ENCODE data around the gene FILIP1L. TPM values are rescaled to one million over a fixed set of nuclear protein-coding genes. Genes with fewer than 3 reads are reported as not detected.

FILIP1L gene
- total and polyA plus RNA-seq, 2 of the 13 experiments (the other 11 are each of a cell fraction or from before 2014, with no cell fraction given), result 8.1 to 187 TPM

DNA sequence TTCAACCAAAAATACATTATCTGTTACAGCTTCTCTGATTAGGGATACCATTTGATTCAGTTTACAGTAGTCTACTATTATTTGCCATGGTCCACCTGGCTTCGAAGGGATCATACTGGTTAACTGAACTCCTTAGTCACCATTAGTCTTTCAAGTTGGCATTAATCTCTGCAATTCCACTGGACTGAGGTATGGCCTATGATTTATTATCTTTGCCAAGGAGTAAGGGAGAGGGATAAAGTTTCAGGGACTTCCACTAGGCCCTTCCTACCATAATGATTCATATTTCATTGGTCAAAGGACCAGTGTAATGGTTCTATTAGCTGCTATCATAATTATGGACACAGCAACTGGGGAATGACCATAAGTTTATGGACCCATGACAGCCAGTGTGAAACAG, 303.9 kb downstream of the FILIP1L start:
- ChIA-PET CTCF (ENCODE audit: low intra/inter-chr PET ratio, low total read pairs) (no interaction called here), POLR2A (no interaction called here)
- H3K9ac ChIP-seq (ENCODE audit: insufficient read depth, low read depth, low read length), result no peak overlapping the region
- in situ Hi-C loops (cut with HindIII; ENCODE audit: extremely low pct_ligation_motif_present, low pct_unique_long_range_greater_than_20kb) (loop anchor here (25.0 kb wide), 1 partner anchor 902 kb away; the partner anchor contains the start of gene TFG), intact Hi-C loops (cut with micrococcal nuclease; ENCODE audit: unreplicated experiment) (loop anchor here (10.0 kb wide), 1 partner anchor 904 kb away; no protein-coding TSS in a partner anchor)
- H3K4me3 ChIP-seq (replicated peaks in 1 of 3; ENCODE audit: insufficient read depth in 1 of 3, low read depth in 2 of 3, low read length in 3 of 3), result no peak overlapping the region
- BruUV-seq (replicated peaks), result no TSS peak
- peaks cover 9% of the 10 kb centered on the region for H3K9me3 ChIP-seq (ENCODE audit: low read length)
- WGBS (ENCODE audit: low lambda C conversion rate), result 8% methylated on average over 1 of the region's 1 CpG
- no peaks in the 10 kb centered on the region for H3K27me3 ChIP-seq (ENCODE audit: control insufficient read depth in 1 of 2, insufficient read depth in 2 of 2, low read length in 2 of 2)
- H3K27ac ChIP-seq (ENCODE audit: extremely low read length, insufficient read depth, low read length), result no peak overlapping the region
- H3K4me2 ChIP-seq (ENCODE audit: low read depth, low read length), result no peak overlapping the region
- no peaks in the 10 kb centered on the region for H3K4me1 ChIP-seq (ENCODE audit: insufficient read depth, low read length)
- ATAC-seq (no peak), FAIRE-seq (no peak), DNase-seq (ENCODE audit: low spot score) (no peak)
- no peaks in the 10 kb centered on the region for H4K20me1 ChIP-seq (ENCODE audit: insufficient read depth, low read length)
- H3K79me2 ChIP-seq (ENCODE audit: insufficient read depth, low read length), result no peaks in the 10 kb centered on the region
- no peak overlapping the region for H2AFZ ChIP-seq (ENCODE audit: low read length)
- no peaks in the 10 kb centered on the region for H3K36me3 ChIP-seq (replicated peaks in 1 of 2; ENCODE audit: control insufficient read depth in 1 of 2, insufficient read depth in 2 of 2, low read length in 2 of 2)
- TF ChIP-seq ASH2L (IDR thresholded peaks at IDR 0.05; ENCODE audit: insufficient read length, low read depth, low read length), result no peak
- TF ChIP-seq, protein P1, sequence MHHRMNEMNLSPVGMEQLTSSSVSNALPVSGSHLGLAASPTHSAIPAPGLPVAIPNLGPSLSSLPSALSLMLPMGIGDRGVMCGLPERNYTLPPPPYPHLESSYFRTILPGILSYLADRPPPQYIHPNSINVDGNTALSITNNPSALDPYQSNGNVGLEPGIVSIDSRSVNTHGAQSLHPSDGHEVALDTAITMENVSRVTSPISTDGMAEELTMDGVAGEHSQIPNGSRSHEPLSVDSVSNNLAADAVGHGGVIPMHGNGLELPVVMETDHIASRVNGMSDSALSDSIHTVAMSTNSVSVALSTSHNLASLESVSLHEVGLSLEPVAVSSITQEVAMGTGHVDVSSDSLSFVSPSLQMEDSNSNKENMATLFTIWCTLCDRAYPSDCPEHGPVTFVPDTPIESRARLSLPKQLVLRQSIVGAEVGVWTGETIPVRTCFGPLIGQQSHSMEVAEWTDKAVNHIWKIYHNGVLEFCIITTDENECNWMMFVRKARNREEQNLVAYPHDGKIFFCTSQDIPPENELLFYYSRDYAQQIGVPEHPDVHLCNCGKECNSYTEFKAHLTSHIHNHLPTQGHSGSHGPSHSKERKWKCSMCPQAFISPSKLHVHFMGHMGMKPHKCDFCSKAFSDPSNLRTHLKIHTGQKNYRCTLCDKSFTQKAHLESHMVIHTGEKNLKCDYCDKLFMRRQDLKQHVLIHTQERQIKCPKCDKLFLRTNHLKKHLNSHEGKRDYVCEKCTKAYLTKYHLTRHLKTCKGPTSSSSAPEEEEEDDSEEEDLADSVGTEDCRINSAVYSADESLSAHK (CRISPR knock-in tag; IDR thresholded peaks at IDR 0.05; ENCODE audit: borderline replicate concordance), result no peak
- TF ChIP-seq ZNF567 (CRISPR knock-in tag; IDR thresholded peaks at IDR 0.05; ENCODE audit: borderline replicate concordance), result no peak
- no peak for TF ChIP-seq HHEX (CRISPR knock-in tag; IDR thresholded peaks at IDR 0.05)
- no peak for TF ChIP-seq FOXK2 (IDR thresholded peaks at IDR 0.05)
- TF ChIP-seq, protein P2, sequence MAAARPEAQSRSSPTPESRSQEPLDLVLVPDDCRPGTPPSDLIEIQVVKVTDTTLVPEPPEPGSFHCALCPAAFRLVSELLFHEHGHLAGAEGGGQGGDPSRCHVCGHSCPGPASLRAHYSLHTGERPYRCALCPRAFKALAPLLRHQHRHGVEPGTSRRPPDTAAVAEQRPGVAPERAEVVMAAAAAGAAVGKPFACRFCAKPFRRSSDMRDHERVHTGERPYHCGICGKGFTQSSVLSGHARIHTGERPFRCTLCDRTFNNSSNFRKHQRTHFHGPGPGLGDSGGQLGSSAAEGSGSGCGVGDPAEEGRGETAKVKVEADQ (CRISPR knock-in tag; IDR thresholded peaks at IDR 0.05; ENCODE audit: borderline replicate concordance), result no peak
- TF ChIP-seq, protein P3, sequence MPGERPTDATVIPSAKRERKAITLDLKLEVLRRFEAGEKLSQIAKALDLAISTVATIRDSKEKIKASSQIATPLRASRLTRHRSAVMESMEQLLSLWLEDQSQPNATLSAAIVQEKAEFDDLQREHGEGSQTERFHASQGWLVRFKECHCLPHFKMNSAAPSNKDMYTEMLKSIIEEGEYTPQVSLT (CRISPR knock-in tag; IDR thresholded peaks at IDR 0.05; ENCODE audit: borderline replicate concordance, low read depth), result no peak
- no peak for TF ChIP-seq ZNF737 (CRISPR knock-in tag; IDR thresholded peaks at IDR 0.05; ENCODE audit: borderline replicate concordance)
- TF ChIP-seq SP1 (IDR thresholded peaks at IDR 0.05), result no peak
- no peak for TF ChIP-seq SP1 (CRISPR knock-in tag; IDR thresholded peaks at IDR 0.05)
- TF ChIP-seq, protein P4, sequence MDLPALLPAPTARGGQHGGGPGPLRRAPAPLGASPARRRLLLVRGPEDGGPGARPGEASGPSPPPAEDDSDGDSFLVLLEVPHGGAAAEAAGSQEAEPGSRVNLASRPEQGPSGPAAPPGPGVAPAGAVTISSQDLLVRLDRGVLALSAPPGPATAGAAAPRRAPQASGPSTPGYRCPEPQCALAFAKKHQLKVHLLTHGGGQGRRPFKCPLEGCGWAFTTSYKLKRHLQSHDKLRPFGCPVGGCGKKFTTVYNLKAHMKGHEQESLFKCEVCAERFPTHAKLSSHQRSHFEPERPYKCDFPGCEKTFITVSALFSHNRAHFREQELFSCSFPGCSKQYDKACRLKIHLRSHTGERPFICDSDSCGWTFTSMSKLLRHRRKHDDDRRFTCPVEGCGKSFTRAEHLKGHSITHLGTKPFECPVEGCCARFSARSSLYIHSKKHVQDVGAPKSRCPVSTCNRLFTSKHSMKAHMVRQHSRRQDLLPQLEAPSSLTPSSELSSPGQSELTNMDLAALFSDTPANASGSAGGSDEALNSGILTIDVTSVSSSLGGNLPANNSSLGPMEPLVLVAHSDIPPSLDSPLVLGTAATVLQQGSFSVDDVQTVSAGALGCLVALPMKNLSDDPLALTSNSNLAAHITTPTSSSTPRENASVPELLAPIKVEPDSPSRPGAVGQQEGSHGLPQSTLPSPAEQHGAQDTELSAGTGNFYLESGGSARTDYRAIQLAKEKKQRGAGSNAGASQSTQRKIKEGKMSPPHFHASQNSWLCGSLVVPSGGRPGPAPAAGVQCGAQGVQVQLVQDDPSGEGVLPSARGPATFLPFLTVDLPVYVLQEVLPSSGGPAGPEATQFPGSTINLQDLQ (CRISPR knock-in tag; IDR thresholded peaks at IDR 0.05), result no peak
- TF ChIP-seq ZNF83 (CRISPR knock-in tag; IDR thresholded peaks at IDR 0.05; ENCODE audit: borderline replicate concordance), result no peak
- TF ChIP-seq, protein P5, sequence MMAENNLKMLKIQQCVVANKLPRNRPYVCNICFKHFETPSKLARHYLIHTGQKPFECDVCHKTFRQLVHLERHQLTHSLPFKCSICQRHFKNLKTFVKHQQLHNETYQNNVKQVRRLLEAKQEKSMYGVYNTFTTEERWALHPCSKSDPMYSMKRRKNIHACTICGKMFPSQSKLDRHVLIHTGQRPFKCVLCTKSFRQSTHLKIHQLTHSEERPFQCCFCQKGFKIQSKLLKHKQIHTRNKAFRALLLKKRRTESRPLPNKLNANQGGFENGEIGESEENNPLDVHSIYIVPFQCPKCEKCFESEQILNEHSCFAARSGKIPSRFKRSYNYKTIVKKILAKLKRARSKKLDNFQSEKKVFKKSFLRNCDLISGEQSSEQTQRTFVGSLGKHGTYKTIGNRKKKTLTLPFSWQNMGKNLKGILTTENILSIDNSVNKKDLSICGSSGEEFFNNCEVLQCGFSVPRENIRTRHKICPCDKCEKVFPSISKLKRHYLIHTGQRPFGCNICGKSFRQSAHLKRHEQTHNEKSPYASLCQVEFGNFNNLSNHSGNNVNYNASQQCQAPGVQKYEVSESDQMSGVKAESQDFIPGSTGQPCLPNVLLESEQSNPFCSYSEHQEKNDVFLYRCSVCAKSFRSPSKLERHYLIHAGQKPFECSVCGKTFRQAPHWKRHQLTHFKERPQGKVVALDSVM (CRISPR knock-in tag; IDR thresholded peaks at IDR 0.05), result no peak
- TF ChIP-seq PLRG1 (conservative IDR thresholded peaks at IDR 0.05), result no peak
- TF ChIP-seq, protein P6, sequence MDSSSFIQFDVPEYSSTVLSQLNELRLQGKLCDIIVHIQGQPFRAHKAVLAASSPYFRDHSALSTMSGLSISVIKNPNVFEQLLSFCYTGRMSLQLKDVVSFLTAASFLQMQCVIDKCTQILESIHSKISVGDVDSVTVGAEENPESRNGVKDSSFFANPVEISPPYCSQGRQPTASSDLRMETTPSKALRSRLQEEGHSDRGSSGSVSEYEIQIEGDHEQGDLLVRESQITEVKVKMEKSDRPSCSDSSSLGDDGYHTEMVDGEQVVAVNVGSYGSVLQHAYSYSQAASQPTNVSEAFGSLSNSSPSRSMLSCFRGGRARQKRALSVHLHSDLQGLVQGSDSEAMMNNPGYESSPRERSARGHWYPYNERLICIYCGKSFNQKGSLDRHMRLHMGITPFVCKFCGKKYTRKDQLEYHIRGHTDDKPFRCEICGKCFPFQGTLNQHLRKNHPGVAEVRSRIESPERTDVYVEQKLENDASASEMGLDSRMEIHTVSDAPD (CRISPR knock-in tag; IDR thresholded peaks at IDR 0.05), result no peak

Data from HepG2 (cell line).